Measurements from ENCODE around the gene BFAR. TPM values are rescaled to one million over a fixed set of nuclear protein-coding genes. Genes with fewer than 3 reads are reported as not detected.
"Not testable (repeated sequence)": the region's sequence is repeated elsewhere in the genome, so short reads cannot be mapped to it uniquely, and the experiment has no call there.

BFAR gene
- total RNA-seq, 3 donors from 2014 or later (not counting 1 experiment from before 2014, with no cell fraction given), result 45.8 to 62.2 (median 55.6) TPM

DNA sequence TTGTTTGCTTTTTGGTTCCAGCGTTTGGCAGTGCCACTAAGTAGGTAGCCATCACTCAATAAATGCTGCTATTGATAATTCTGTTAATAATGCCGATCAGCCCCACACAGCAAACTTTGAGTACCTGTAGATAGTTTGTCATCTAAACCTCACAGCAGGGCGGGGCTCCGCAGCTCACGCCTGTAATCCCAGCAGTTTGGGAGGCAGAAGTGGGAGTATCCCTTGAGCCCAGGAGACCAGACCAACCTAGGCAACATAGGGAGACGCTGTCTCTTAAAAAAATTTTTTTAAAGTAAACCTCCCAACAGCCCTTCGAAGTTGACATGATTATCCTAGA is 1.6 kb downstream of the BFAR start:
- DNase-seq (no peak), ATAC-seq (no peak)
- 92% methylated on average over 7 of the region's 7 CpGs for WGBS (ENCODE audit: insufficient coverage)
- H3K9me3 Mint-ChIP-seq, result peaks cover 3 to 4% of the 10 kb centered on the region in 2 donors
- H3K9me3 ChIP-seq (ENCODE audit: control insufficient read depth, insufficient read depth, low read length), result no peaks in the 10 kb centered on the region
- peaks cover 7% of the 10 kb centered on the region for H3K36me3 ChIP-seq (ENCODE audit: control insufficient read depth, insufficient read depth, low read length)
- TF ChIP-seq, protein P1, sequence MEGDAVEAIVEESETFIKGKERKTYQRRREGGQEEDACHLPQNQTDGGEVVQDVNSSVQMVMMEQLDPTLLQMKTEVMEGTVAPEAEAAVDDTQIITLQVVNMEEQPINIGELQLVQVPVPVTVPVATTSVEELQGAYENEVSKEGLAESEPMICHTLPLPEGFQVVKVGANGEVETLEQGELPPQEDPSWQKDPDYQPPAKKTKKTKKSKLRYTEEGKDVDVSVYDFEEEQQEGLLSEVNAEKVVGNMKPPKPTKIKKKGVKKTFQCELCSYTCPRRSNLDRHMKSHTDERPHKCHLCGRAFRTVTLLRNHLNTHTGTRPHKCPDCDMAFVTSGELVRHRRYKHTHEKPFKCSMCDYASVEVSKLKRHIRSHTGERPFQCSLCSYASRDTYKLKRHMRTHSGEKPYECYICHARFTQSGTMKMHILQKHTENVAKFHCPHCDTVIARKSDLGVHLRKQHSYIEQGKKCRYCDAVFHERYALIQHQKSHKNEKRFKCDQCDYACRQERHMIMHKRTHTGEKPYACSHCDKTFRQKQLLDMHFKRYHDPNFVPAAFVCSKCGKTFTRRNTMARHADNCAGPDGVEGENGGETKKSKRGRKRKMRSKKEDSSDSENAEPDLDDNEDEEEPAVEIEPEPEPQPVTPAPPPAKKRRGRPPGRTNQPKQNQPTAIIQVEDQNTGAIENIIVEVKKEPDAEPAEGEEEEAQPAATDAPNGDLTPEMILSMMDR (IDR thresholded peaks at IDR 0.05), result no peak
- H3K27ac Mint-ChIP-seq, result peak overlapping the region; percentile 98 to 99
- H3K4me1 Mint-ChIP-seq, result peaks cover 35 to 52% of the 10 kb centered on the region in 2 donors
- H3K27ac ChIP-seq (ENCODE audit: low read length), result peak overlapping the region; percentile 92
- intact Hi-C loops (cut with micrococcal nuclease), result loop anchor here (5.0 kb wide), 1 partner anchor 712 kb away; the partner anchor contains the start of gene ERCC4
- peaks cover 41% of the 10 kb centered on the region for H3K4me1 ChIP-seq (ENCODE audit: control insufficient read depth, insufficient read depth, low read length)
- H3K36me3 Mint-ChIP-seq, result no peaks in the 10 kb centered on the region
- H3K27me3 ChIP-seq (ENCODE audit: control insufficient read depth, insufficient read depth, low read length), result no peaks in the 10 kb centered on the region
- H3K4me3 ChIP-seq (ENCODE audit: low read length), result peak overlapping the region; percentile 90
- H3K4me3 Mint-ChIP-seq, result peak overlapping the region; percentile 98
- no peaks in the 10 kb centered on the region for H3K27me3 Mint-ChIP-seq (ENCODE audit: low read depth in 2 of 2)

DNA sequence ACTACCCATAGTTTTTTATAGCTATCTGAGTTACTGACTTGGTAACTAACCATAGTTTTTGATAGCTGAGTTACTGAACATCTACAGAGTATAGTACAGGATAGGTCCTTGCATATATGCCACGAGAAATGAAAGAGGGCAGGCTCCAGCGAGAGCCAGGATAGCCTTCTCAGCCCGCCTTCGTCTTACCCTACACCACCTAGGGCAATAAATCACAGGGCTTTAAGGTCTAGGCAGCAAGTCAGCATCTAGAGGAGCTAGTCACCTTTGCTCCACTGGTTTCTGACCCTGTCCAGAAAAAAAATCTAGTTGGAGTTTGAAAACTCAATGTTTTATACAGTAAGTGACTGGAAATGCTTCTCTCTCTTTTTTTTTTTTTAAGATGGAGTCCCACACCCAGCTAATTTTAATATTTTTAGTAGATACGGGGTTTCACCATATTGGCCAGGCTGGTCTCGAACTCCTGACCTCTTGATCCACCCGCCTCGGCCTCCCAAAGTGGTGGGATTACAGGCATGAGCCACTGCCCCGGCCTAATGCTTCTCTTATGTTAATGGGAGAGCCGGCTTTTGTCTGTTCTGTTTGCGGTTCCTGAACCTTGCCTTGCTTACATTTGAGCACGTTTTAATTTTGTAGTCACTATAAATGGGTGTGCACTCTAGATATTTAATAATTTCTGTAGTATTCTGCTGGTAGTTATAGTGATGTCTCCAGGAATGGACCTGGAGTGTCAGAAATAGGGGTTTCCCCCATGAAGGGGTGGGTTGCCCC is 2.8 kb downstream of the BFAR start:
- H3K4me3 ChIP-seq (ENCODE audit: low read length), result no peak overlapping the region
- Mint-ChIP-seq H3K9me3 (no peaks in the 10 kb centered on the region), H3K36me3 (no peaks in the 10 kb centered on the region), H3K4me1 (peaks cover 37 to 54% of the 10 kb centered on the region in 2 donors), H3K27me3 (ENCODE audit: low read depth in 2 of 2) (no peaks in the 10 kb centered on the region), H3K4me3 (peak overlapping the region; percentile 22), H3K27ac (peak overlapping the region; percentile 98 to 99)
- no peaks in the 10 kb centered on the region for H3K27me3 ChIP-seq (ENCODE audit: control insufficient read depth, insufficient read depth, low read length)
- H3K36me3 ChIP-seq (ENCODE audit: control insufficient read depth, insufficient read depth, low read length), result peaks cover 8% of the 10 kb centered on the region
- ATAC-seq (no peak), DNase-seq (no peak)
- intact Hi-C loops (cut with micrococcal nuclease), result no loop called here
- no peak overlapping the region for H3K27ac ChIP-seq (ENCODE audit: low read length)
- TF ChIP-seq, protein P1 (IDR thresholded peaks at IDR 0.05), result no peak
- peaks cover 32% of the 10 kb centered on the region for H3K4me1 ChIP-seq (ENCODE audit: control insufficient read depth, insufficient read depth, low read length)
- WGBS (ENCODE audit: insufficient coverage), result 86% methylated on average over 12 of the region's 12 CpGs
- H3K9me3 ChIP-seq (ENCODE audit: control insufficient read depth, insufficient read depth, low read length), result no peaks in the 10 kb centered on the region

DNA sequence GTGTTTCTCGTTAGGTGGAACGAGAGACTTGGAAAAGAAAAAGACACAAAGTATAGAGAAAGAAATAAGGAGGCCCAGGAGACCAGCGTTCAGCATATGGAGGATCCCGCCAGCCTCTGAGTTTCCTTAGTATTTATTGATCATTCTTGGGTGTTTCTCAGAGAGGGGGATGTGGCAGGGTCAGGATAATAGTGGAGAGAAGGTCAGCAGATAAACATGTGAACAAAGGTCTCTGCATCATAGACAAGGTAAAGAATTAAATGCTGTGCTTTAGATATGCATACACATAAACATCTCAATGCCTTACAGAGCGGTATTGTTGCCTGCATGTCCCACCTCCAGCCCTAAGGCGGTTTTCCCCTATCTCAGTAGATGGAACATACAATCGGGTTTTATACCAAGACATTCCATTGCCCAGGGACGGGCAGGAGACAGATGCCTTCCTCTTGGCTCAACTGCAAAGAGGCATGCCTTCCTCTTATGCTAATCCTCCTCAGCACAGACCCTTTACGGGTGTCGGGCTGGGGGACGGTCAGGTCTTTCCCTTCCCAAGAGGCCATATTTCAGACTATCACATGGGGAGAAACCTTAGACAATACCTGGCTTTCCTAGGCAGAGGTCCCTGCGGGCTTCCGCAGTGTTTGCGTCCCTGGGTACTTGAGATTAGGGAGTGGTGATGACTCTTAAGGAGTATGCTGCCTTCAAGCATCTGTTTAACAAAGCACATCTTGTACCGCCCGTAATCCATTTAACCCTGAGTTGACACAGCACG is 3.6 kb downstream of the BFAR start:
- DNase-seq; H3K9me3 ChIP-seq (ENCODE audit: control insufficient read depth, insufficient read depth, low read length); ATAC-seq; H3K27me3 Mint-ChIP-seq (ENCODE audit: low read depth in 2 of 2); H3K36me3 Mint-ChIP-seq; intact Hi-C loops (cut with micrococcal nuclease); H3K27me3 ChIP-seq (ENCODE audit: control insufficient read depth, insufficient read depth, low read length); H3K9me3 Mint-ChIP-seq; H3K27ac ChIP-seq (ENCODE audit: low read length); H3K4me3 ChIP-seq (ENCODE audit: low read length): not testable (repeated sequence)
- WGBS (ENCODE audit: insufficient coverage), result 93% methylated on average over 10 of the region's 17 CpGs
- peak overlapping the region; percentile 22 for H3K4me3 Mint-ChIP-seq
- peaks cover 14% of the 10 kb centered on the region for H3K36me3 ChIP-seq (ENCODE audit: control insufficient read depth, insufficient read depth, low read length)
- H3K4me1 ChIP-seq (ENCODE audit: control insufficient read depth, insufficient read depth, low read length), result peaks cover 25% of the 10 kb centered on the region
- H3K27ac Mint-ChIP-seq, result peak overlapping the region in 1 of 2 donors; percentile 75
- peaks cover 42 to 60% of the 10 kb centered on the region in 2 donors for H3K4me1 Mint-ChIP-seq

DNA sequence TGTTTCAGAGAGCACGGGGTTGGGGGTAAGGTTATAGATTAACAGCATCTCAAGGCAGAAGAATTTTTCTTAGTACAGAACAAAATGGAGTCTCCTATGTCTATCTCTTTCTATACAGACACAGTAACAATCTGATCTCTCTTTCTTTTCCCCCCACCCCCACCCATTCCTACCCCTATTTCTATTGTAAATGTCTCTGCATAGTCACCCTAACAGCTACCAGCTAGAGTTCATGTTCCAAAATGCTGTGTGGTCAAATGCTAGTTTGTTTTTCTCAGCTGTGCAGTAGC is 4.1 kb downstream of the BFAR start:
- H3K27me3 Mint-ChIP-seq (ENCODE audit: low read depth in 2 of 2); intact Hi-C loops (cut with micrococcal nuclease); H3K9me3 Mint-ChIP-seq; H3K36me3 Mint-ChIP-seq; H3K27me3 ChIP-seq (ENCODE audit: control insufficient read depth, insufficient read depth, low read length); DNase-seq; H3K9me3 ChIP-seq (ENCODE audit: control insufficient read depth, insufficient read depth, low read length); H3K4me3 ChIP-seq (ENCODE audit: low read length); ATAC-seq; H3K27ac ChIP-seq (ENCODE audit: low read length); H3K4me3 Mint-ChIP-seq: not testable (repeated sequence)
- Histone ChIP-seq H3K4me1 (ENCODE audit: control insufficient read depth, insufficient read depth, low read length) (peaks cover 20% of the 10 kb centered on the region), H3K36me3 (ENCODE audit: control insufficient read depth, insufficient read depth, low read length) (peaks cover 14% of the 10 kb centered on the region)
- no CpG with 5 or more reads among the region's 1 CpG for WGBS (ENCODE audit: insufficient coverage)
- H3K4me1 Mint-ChIP-seq, result peaks cover 44 to 62% of the 10 kb centered on the region in 2 donors
- peak overlapping the region in 1 of 2 donors; percentile 75 for H3K27ac Mint-ChIP-seq
